ENCODE results near the gene DEPDC1B.
"Not testable (repeated sequence)": the region's sequence is repeated elsewhere in the genome, so short reads cannot be mapped to it uniquely, and the experiment has no call there.

Gene DEPDC1B

GRCh38 chr5:60698336-60698735 is 1.6 kb downstream of the DEPDC1B start:
- DNase-seq (ENCODE audit: low read depth, low spot score): no peak

DNA sequence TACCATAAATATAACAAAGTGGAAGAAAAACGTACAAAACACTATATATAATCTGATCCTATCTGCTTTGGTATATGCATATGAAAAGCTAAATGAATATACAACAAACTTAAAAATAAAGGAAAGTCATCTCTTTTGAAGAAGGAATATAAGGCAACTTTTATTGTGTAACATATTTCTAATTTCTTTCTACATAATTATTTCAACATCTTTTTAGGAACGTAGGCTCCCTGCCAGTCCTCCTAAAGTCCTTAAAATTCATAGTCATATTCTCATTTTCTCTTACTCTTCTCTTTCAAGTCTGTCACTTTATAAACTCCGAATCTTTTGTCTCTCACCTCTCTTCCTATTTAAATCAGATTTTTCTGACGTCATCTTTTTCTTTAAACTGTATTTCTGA is 9.6 kb downstream of the DEPDC1B start:
- DNase-seq (ENCODE audit: low read depth, low spot score): no peak

GRCh38 chr5:60688980-60689379 is 11.0 kb downstream of the DEPDC1B start:
- no peak for DNase-seq (ENCODE audit: low read depth, low spot score)

DNA sequence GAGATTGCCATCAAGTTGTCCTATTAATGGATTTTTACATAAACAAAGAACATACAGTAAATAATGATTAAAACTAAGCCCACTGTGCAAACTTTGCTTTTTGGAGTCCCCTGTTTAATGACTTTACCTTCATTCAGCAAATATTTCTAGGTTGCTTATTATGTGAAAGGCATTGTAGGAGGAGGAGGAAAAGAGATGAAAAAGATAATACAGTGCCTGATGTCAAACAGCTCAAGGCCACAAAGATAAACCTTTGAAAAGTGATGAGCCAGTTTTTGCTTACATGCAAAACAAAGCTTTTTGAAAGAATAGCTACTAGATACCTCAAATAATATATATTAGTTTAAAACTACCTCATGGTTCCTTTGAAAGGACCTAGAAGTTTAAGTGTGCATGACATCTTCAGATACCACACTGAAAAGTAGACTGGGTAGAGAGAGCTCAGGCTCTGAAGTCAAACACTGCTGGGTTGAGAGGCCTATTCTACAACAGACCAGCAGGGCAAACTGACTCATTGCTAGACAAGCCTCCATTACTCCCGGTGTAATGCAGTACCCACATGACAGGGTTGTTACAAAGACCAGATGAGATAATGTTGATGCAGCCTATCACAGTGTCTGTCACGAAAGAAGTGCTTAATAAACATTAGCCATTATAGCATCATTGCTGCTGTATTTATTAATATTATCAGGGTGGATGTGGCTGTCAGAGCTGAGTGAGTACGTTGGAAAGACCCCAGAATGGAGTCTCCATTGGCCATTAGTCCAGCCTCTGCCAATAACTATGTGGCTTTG is 11.8 kb downstream of the DEPDC1B start:
- no peak for DNase-seq (ENCODE audit: low read depth, low spot score)

DNA sequence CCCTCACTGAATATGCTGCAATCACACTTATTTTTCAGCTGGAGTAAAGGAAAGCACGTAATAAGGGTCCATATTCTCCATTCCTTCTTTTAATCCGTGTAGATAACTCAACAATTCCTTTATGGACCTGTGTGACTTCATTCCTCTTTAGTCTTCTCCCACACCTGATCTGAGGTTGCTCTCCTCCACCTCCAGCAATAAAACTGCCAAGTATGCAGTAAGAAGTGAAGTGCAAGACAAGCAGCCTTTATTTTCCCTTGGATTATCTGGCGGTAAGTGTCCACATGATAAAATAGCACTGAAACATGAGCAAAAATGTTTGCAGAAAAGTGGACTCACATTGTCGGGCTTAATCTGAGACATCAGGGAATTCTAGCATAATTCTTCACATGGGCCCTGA is 13.8 kb downstream of the DEPDC1B start:
- no peak for DNase-seq (ENCODE audit: low read depth, low spot score)

- no peak for DNase-seq (ENCODE audit: low read depth, low spot score)
Measured at GRCh38 chr5:60685700-60686099, 14.3 kb downstream of the DEPDC1B start.

DNA sequence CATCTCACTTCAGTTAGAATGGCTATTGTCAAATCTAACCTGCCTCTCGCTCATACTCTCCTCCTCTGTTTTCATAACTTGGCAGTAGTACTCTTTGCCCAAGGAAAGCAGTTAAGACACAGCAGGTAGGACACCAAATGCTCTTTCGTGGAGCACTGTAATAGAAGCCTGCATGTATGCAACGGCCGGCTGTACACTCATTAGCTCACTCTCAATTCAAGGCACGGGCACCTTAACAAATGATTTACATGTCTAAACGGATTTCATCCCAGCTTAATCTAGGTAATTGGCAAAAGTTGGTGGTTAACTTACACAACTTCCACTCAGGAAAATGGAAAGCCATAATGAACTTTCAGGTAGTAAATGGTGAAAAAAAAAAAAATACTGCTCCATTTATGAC is 14.9 kb downstream of the DEPDC1B start:
- no peak for DNase-seq (ENCODE audit: low read depth, low spot score)

DNA sequence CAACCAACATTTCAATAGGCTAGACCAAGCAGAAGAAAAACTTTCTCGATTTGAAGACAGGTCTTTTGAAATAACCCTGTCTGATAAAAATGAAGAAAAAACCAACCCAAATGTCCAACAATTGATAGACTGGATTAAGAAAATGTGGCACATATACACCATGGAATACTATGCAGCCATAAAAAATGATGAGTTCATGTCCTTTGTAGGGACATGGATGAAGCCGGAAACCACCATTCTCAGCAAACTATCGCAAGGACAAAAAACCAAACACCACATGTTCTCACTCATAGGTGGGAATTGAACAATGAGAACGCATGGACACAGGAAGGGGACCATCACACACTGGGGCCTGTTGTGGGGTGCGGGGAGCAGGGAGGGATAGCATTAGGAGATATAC is 18.0 kb downstream of the DEPDC1B start:
- DNase-seq (ENCODE audit: low read depth, low spot score): not testable (repeated sequence)

DNA sequence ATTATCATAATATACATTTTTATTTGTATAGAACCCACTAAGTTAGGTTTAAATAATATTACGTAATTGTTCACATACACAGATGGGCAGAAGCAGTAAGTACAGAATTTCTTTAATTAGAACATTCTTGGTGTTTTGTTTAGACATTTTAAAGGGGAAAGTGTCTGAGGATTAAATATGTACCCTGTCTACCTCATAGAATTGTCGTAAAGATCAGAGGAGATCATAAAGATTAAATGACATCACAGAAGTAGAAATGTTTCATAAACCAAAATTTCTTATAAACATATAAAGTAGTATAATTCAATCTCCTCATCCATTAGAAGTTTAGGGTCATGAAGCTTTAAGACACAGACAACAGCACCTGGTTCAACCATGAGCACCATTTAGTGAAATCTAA is 20.1 kb downstream of the DEPDC1B start:
- DNase-seq (ENCODE audit: low read depth, low spot score): no peak

DNA sequence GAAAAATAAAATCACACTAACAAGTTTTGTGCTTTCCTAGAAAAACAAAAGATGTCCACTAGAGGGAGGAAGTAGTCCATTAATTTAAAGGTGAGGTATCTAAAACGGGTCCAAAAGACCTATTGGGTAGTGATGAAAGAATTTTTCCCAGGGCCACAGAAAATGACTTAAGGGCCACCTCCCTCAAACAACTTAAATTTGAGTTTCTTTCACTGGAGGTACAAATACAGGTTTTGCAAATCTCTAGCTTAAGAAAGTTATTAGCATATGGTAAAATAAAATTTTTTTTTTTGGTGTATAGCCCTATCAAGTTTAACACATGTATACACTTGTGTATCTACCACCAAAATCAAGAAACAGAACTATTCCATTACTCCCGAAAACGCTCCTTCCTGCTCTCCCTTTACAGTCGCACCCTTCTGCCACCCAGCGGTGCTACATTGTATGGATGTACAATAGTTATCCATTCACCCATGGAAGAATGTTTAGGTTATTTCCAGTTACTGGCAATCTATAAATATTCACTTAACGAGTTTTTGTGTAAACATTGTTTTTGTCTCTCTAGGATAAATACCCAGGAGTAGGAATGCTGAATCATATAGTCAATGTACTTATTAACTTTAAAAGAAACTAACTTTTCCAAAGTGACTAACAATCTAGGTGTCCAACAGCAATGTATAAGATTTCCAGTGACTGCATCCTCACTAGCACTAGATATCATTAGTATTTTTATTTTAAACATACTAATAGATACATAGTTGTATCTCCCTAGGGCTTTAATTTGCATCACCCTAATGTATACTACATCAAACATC is 21.9 kb downstream of the DEPDC1B start:
- no peak for DNase-seq (ENCODE audit: low read depth, low spot score)

DNA sequence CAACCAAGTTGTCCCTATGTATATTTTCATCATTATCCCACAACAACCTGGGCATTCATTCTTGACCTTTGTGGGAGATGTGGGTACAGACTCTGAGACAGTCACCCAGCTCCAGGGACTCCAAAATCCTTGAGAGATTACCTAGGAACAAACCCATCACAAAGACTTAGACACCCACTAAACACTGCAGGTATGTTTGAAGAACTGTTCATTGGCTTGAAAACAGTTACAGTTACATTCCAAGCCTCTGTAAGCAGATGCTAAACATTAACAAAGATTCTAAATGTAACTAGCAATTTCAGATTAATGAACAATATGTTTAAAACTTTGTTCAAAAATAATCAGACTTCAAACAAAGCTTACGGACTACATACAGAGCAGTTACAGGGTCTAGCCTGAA is 24.7 kb downstream of the DEPDC1B start:
- DNase-seq (ENCODE audit: low read depth, low spot score): no peak

DNA sequence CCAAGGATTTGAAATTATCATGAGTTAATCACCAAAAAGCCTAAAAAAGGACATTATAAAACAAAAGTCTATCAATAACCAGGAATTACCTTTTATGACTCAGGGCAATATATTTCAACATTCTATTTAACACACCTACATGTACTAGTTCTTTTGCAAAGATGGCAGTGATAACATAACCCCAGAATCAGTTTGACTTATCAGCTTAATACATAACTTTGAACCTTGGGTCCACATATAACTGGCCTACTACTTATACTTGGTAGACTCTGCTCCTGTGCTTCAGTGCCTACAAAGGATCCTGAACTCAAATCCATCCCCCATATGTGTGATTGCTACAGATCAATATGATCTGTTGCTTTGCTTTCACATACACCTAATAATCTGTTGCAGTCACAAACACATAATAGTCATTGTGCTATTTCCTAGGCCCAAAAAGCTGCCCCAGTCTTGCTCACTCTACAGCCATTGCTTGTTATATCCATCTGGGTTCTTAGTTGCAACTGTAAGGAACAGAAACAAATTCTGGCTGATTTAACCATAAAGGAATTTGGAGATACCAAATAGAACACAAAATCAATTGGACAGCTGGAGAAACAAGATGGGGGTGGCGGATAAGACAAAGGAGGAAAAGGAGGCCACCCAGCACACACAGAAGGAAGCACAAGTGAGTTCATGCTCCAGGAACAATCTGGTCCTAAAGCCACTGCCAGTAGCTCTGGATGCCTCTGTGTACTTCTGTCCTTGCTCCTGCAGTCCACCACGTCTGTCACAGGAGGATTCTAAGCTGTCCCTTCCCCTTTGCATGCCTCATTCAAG is 25.5 kb downstream of the DEPDC1B start:
- no peak for DNase-seq (ENCODE audit: low read depth, low spot score)

DNA sequence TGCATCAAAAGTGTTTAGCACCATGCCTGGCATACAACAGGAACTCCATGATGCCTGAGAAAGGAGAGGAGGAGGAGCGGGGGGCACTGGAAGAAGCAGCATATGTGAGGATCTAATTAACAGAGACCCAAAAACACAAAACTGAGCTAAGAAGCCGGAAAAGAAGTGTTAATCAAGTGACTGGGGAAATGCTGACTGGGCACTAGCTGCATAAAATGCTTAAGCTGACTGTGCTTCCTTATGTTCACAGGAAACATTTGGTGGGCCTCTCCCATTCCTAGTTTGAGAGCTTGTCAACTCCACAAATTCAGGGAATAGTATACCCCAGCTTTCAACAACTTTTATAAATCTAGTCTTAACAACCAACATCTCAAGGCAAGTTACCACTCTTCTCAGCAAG is 26.6 kb downstream of the DEPDC1B start:
- DNase-seq (ENCODE audit: low read depth, low spot score): no peak

GRCh38 chr5:60672693-60673264 is 27.2 kb downstream of the DEPDC1B start:
- no peak for DNase-seq (ENCODE audit: low read depth, low spot score)

- no peak for DNase-seq (ENCODE audit: low read depth, low spot score)
Measured at GRCh38 chr5:60671899-60672692, 27.9 kb downstream of the DEPDC1B start.

- DNase-seq (ENCODE audit: low read depth, low spot score): no peak
Measured at GRCh38 chr5:60670749-60671148, 29.2 kb downstream of the DEPDC1B start.

GRCh38 chr5:60668686-60669304 is 31.2 kb downstream of the DEPDC1B start:
- no peak for DNase-seq (ENCODE audit: low read depth, low spot score)

GRCh38 chr5:60651872-60652620 is 47.9 kb downstream of the DEPDC1B start:
- DNase-seq (ENCODE audit: low read depth, low spot score): no peak

DNA sequence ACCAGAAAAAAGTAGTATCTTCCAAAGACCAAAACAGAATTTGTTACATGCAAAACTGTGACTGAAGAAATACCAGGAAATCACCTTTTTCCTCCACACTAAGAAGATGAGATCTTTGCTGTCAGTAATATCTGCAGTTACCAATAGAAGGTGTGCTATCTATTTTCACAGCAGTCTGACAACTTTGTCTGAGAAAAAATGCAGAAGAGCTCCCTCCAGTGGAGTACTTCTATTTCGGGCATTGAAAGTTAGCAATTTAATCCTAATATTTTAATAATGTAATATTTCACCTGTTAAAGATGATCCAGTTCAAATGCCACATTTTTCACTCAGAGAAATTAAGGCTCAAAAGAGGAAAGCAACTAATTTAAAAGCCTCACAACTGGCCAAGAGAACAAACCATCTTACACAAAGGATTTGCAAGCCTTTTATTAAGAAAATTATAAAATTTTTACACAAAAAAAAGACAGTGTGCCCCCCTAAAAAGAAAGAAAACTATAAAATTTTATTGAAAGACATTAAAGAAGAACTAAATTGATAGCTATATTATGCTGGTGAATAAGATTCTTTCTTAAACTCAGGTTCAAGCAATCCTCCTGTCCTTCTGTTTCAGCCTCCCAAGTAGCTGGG is 50.6 kb downstream of the DEPDC1B start:
- DNase-seq (ENCODE audit: low read depth, low spot score): no peak
